Measurements from ENCODE around the gene SLC44A5.

The SLC44A5 gene

DNA sequence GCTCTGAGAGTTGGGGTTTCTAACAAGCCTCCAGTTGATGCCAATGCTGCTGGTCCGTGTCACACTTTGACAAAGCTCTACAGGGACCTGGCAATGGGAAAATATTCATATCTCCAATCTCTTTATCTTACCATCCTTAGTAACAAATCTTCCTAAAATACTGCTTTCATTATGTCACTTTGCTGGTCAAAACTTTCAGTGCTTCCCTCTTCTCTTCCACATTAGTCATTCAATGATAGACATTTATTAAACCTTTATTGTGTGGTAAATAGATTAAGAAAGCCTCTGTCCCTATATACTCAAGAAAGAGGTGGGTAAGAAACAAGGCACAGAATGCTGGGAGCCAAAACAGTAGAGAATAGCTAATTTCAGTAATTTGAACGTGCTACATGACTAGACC is 79.3 kb downstream of the SLC44A5 start:
- DNase-seq (ENCODE audit: extremely low read depth, low read depth) = no peak
- TF ChIP-seq, protein P1, sequence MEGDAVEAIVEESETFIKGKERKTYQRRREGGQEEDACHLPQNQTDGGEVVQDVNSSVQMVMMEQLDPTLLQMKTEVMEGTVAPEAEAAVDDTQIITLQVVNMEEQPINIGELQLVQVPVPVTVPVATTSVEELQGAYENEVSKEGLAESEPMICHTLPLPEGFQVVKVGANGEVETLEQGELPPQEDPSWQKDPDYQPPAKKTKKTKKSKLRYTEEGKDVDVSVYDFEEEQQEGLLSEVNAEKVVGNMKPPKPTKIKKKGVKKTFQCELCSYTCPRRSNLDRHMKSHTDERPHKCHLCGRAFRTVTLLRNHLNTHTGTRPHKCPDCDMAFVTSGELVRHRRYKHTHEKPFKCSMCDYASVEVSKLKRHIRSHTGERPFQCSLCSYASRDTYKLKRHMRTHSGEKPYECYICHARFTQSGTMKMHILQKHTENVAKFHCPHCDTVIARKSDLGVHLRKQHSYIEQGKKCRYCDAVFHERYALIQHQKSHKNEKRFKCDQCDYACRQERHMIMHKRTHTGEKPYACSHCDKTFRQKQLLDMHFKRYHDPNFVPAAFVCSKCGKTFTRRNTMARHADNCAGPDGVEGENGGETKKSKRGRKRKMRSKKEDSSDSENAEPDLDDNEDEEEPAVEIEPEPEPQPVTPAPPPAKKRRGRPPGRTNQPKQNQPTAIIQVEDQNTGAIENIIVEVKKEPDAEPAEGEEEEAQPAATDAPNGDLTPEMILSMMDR (IDR thresholded peaks at IDR 0.05; ENCODE audit: low read depth, low read length, missing control alignments) = no peak
- H3K4me3 ChIP-seq (replicated peaks; ENCODE audit: low read depth, low read length) = no peak overlapping the region

DNA sequence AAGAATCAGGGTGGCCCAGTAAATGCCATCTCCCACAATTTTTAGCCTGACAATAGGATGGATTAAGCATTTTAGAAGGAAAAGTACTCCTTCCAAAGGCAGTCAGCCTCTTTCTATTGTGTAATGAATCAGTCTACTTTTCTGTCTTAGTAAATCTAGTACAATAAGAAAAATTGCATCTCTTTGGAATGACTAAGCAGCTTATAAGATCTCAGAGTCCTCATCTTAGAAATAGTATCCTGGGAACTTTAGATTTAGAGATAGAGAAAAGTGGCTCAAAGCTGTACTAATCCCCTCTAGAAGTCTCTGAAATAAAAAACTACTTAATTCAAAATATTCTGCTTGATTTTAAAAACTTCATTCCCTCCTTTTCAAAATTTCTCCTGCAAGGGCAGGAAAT is 81.4 kb downstream of the SLC44A5 start:
- no peak for DNase-seq (ENCODE audit: extremely low read depth, low read depth)
- no peak overlapping the region for H3K4me3 ChIP-seq (replicated peaks; ENCODE audit: low read depth, low read length)
- TF ChIP-seq, protein P1 (IDR thresholded peaks at IDR 0.05; ENCODE audit: low read depth, low read length, missing control alignments) = no peak

DNA sequence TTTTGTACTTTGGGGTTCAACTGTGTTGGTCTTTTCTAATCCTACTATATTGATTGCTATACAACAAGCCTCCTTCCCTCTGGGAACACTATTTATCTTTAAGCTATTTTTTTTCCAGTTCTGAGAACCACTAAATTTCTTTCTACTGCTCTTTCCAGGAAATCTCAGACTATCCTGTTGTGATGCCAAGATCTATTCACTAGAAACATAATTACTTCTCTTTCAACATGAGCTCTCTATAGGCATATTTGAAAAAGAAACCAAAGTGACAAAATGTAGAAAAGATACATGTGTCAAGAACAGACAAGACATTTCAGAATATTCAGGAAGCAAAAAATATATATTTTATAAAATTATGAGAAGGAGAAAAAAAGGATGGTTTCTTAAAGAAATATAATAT is 82.9 kb downstream of the SLC44A5 start:
- TF ChIP-seq, protein P1 (IDR thresholded peaks at IDR 0.05; ENCODE audit: low read depth, low read length, missing control alignments) = no peak
- H3K4me3 ChIP-seq (replicated peaks; ENCODE audit: low read depth, low read length) = no peak overlapping the region
- DNase-seq (ENCODE audit: extremely low read depth, low read depth) = no peak

DNA sequence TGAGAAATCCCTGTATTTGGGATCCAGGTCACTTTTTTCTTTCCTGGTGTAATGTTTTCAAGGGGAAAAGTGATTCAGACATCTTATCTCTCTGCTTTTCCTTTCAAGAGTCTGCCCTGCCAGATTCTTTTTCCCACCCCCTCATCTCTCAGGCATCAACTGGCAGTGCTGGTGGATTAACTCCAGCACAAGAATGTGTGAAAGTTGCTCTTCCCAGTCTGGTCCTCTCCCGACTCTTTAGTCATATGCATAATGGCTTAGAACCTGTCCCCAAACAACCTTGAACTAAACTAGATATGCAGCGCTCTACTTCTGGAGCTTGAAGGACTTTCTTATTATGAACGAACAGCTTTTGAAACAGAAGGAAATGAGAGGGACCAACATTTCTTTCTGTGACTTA is 88.5 kb downstream of the SLC44A5 start:
- H3K4me3 ChIP-seq (replicated peaks; ENCODE audit: low read depth, low read length) = no peak overlapping the region
- TF ChIP-seq, protein P1 (IDR thresholded peaks at IDR 0.05; ENCODE audit: low read depth, low read length, missing control alignments) = no peak
- no peak for DNase-seq (ENCODE audit: extremely low read depth, low read depth)

DNA sequence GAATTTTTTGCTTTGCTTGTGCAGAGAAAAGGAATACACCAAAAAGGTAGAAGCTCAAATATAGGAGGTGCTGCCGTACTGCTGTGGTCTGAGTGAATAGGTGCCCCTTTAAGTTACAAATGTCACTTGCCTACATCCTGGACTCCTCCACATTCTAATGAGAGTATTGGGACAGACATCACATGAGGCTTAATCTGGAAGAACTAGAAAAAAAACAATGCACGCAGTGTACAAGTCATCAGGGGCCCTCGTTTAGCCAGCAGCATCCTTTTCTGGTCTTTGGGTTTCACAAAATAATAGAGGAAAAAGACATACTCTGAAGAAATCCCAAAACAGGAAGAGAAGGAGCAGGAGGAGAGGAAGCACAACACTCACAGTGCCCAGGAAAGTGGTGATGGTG is 89.3 kb downstream of the SLC44A5 start:
- DNase-seq (ENCODE audit: extremely low read depth, low read depth) = no peak
- TF ChIP-seq, protein P1 (IDR thresholded peaks at IDR 0.05; ENCODE audit: low read depth, low read length, missing control alignments) = no peak

DNA sequence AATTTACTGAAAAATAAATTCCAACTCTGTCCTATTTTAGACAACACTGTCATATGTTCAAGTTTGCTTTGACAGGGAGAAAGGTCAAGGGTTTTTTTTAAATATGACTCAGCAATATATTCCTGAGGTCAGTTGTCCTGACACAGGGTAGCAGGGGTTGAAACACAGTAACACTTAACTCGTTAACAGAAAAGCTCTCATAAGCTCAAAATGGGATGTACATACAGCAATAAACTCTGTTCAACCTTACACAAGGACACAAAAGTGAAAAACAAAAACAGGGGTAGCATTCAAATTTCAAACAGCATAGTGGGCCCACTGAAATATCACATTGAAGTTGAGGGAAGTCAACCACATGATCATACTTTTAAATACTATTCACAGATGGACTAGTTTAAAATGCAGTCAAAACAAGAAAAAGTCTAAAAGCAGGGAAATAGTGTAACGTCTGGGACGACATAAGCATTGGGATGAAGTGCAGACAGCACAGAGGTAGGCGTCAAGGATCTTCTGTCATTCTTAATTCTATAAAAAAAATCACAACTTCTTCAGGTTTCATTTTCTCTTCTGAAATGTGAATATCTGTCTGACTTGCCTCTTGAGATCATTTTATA is 89.9 kb downstream of the SLC44A5 start:
- no peak for DNase-seq (ENCODE audit: extremely low read depth, low read depth)
- TF ChIP-seq, protein P1 (IDR thresholded peaks at IDR 0.05; ENCODE audit: low read depth, low read length, missing control alignments) = no peak
- H3K4me3 ChIP-seq (replicated peaks; ENCODE audit: low read depth, low read length) = no peak overlapping the region

More for the DNA sequence above, 89.3 kb downstream of the SLC44A5 start:
- no peak overlapping the region for H3K4me3 ChIP-seq (replicated peaks; ENCODE audit: low read depth, low read length)

Measured in HFF-Myc (cell line).